BE2C (cell line): ENCODE measurements around the gene GABBR2.

Experiments used
- DNase-seq: peaks from one replicate; pipeline ENCODE4 v3.0.0-alpha.2; 2020
- H3K27me3 ChIP-seq: fragments of 250-450 bp; sonication (Bioruptor Pico); 2 replicates; pipeline ENCODE4 v1.5.1; 2020; ENCODE audit warnings: mild to moderate bottlenecking
- H3K36me3 ChIP-seq: fragments of 250-450 bp; sonication (Bioruptor Pico); 2 replicates; pipeline ENCODE4 v1.5.1; 2020; ENCODE audit warnings: mild to moderate bottlenecking
- H3K4me1 ChIP-seq: fragments of 250-450 bp; sonication (Bioruptor Pico); 2 replicates; pipeline ENCODE4 v1.5.1; 2020
- H3K4me3 ChIP-seq: 2 replicates; pipeline ENCODE4 v1.5.1; 2011; ENCODE audit warnings: low read depth, low read length
- H3K9me3 ChIP-seq: fragments of 250-450 bp; sonication (Bioruptor Pico); 2 replicates; pipeline ENCODE4 v1.5.1; 2020
- CTCF ChIP-seq: IDR thresholded peaks from 2 replicates; pipeline ENCODE4 v1.5.1; 2012; ENCODE audit warnings: mild to moderate bottlenecking, low read depth, low read length

The GABBR2 gene

GRCh38 chr9:98714833-98715232 is 6.1 kb upstream of the GABBR2 start:
- Histone ChIP-seq H3K4me1 (no peaks in the 10 kb centered on the region), H3K9me3 (no peaks in the 10 kb centered on the region), H3K36me3 (no peaks in the 10 kb centered on the region), H3K4me3 (no peak overlapping the region), H3K27me3 (peaks cover 41% of the 10 kb centered on the region)
- TF ChIP-seq CTCF = no peak
- no peak for DNase-seq

GRCh38 chr9:98712987-98713386 is 4.3 kb upstream of the GABBR2 start:
- TF ChIP-seq CTCF = no peak
- Histone ChIP-seq H3K27me3 (peaks cover 60% of the 10 kb centered on the region), H3K36me3 (no peaks in the 10 kb centered on the region)

GRCh38 chr9:98709968-98710965 is 1.5 kb upstream of the GABBR2 start:
- peaks cover 81% of the 10 kb centered on the region for H3K27me3 ChIP-seq
- H3K4me1 ChIP-seq = no peaks in the 10 kb centered on the region
- H3K9me3 ChIP-seq = no peaks in the 10 kb centered on the region
- TF ChIP-seq CTCF = no peak
- no peaks in the 10 kb centered on the region for H3K36me3 ChIP-seq
- no peak for DNase-seq
- H3K4me3 ChIP-seq = no peak overlapping the region

More at GRCh38 chr9:98712987-98713386, 4.3 kb upstream of the GABBR2 start:
- no peak for DNase-seq
- no peaks in the 10 kb centered on the region for H3K4me1 ChIP-seq
- no peak overlapping the region for H3K4me3 ChIP-seq
- no peaks in the 10 kb centered on the region for H3K9me3 ChIP-seq

- Histone ChIP-seq H3K4me3 (no peak overlapping the region), H3K36me3 (no peaks in the 10 kb centered on the region), H3K9me3 (no peaks in the 10 kb centered on the region), H3K27me3 (peaks cover 79% of the 10 kb centered on the region), H3K4me1 (no peaks in the 10 kb centered on the region)
- no peak for TF ChIP-seq CTCF
- DNase-seq = no peak
Observed at GRCh38 chr9:98708103-98708932, 417 bp downstream of the GABBR2 start.

- peak overlapping the region; percentile 21; the same call in 1 of the 2 replicates for H3K4me3 ChIP-seq
- no peaks in the 10 kb centered on the region for H3K9me3 ChIP-seq
- H3K36me3 ChIP-seq = no peaks in the 10 kb centered on the region
- peak; percentile 77 for DNase-seq
- no peaks in the 10 kb centered on the region for H3K4me1 ChIP-seq
- peaks cover 73% of the 10 kb centered on the region for H3K27me3 ChIP-seq
- TF ChIP-seq CTCF = peak; percentile 67
Observed at GRCh38 chr9:98707166-98708102, 1.3 kb downstream of the GABBR2 start.
